ENCODE results near the gene HIPK2.

The HIPK2 gene

GRCh38 chr7:139782932-139783331 is 5.1 kb upstream of the HIPK2 start:
- DNase-seq = no peak

- peak; percentile 40 to 52 for DNase-seq
Observed at GRCh38 chr7:139777133-139777891, 486 bp downstream of the HIPK2 start.

GRCh38 chr7:139776486-139777132 is 1.2 kb downstream of the HIPK2 start:
- peak; percentile 47 to 55 for DNase-seq

GRCh38 chr7:139775829-139776266 is 1.9 kb downstream of the HIPK2 start:
- peak; percentile 71 to 76 for DNase-seq

GRCh38 chr7:139774376-139774775 is 3.4 kb downstream of the HIPK2 start:
- no peak for DNase-seq

GRCh38 chr7:139773371-139773770 is 4.4 kb downstream of the HIPK2 start:
- no peak for DNase-seq

GRCh38 chr7:139772873-139773272 is 4.9 kb downstream of the HIPK2 start:
- DNase-seq = no peak

- DNase-seq = no peak
Observed at GRCh38 chr7:139772115-139772514, 5.7 kb downstream of the HIPK2 start.

- no peak for DNase-seq
Observed at GRCh38 chr7:139771001-139771956, 6.5 kb downstream of the HIPK2 start.

- no peak for DNase-seq
Observed at GRCh38 chr7:139769761-139770160, 8.0 kb downstream of the HIPK2 start.

GRCh38 chr7:139769066-139769465 is 8.7 kb downstream of the HIPK2 start:
- no peak for DNase-seq

- DNase-seq = no peak
Observed at GRCh38 chr7:139768249-139768824, 9.5 kb downstream of the HIPK2 start.

- DNase-seq = no peak
Observed at GRCh38 chr7:139767561-139767982, 10.2 kb downstream of the HIPK2 start.

- DNase-seq = no peak
Observed at GRCh38 chr7:139765143-139765542, 12.7 kb downstream of the HIPK2 start.

- DNase-seq = no peak
Observed at GRCh38 chr7:139763330-139763729, 14.5 kb downstream of the HIPK2 start.

GRCh38 chr7:139762886-139763285 is 14.9 kb downstream of the HIPK2 start:
- DNase-seq = no peak

GRCh38 chr7:139758388-139758787 is 19.4 kb downstream of the HIPK2 start:
- DNase-seq = no peak

- DNase-seq = no peak
Observed at GRCh38 chr7:139757968-139758367, 19.8 kb downstream of the HIPK2 start.

GRCh38 chr7:139753693-139754111 is 24.1 kb downstream of the HIPK2 start:
- DNase-seq = no peak

GRCh38 chr7:139753081-139753692 is 24.6 kb downstream of the HIPK2 start:
- no peak for DNase-seq

- no peak for DNase-seq
Observed at GRCh38 chr7:139752604-139753003, 25.2 kb downstream of the HIPK2 start.

GRCh38 chr7:139752148-139752547 is 25.6 kb downstream of the HIPK2 start:
- no peak for DNase-seq
